BJ (cell line): ENCODE data around the gene PLXND1. TPM values are rescaled to one million over a fixed set of nuclear protein-coding genes. Genes with fewer than 3 reads are reported as not detected.
"Not testable (repeated sequence)": the region's sequence is repeated elsewhere in the genome, so short reads cannot be mapped to it uniquely, and the experiment has no call there.

Source experiments
- CTCF ChIA-PET: fragments of 350-600 bp; formaldehyde crosslinking; extraction: SDS; loops from one replicate; lab custom pipeline; 2021; ENCODE audit warnings: antibody characterized with exemption, inconsistent platforms; lab: Yijun Ruan, JAX
- POLR2A ChIA-PET: fragments of 300-600 bp; sonication (Branson Sonifier 250); formaldehyde crosslinking; extraction: SDS; loops from one replicate; lab custom pipeline; 2021; ENCODE audit warnings: antibody characterized with exemption; lab: Charles Lee
- DNase-seq: peaks from one replicate; pipeline ENCODE4 v3.0.0-alpha.2; 2011; ENCODE audit warnings: low read depth
- H3K27me3 ChIP-seq: 2 replicates; pipeline ENCODE4 v1.6.0; 2011; ENCODE audit warnings: low read length; ENCODE audit not compliant: control insufficient read depth, insufficient read depth
- H3K36me3 ChIP-seq: 2 replicates; pipeline ENCODE4 v1.5.1; 2011; ENCODE audit warnings: low read length; ENCODE audit not compliant: control insufficient read depth, insufficient read depth
- H3K4me3 ChIP-seq: 2 replicates; pipeline ENCODE4 v1.5.1; 2011; ENCODE audit warnings: low read depth, mild to moderate bottlenecking, control low read depth, low read length
- CTCF ChIP-seq: IDR thresholded peaks from 2 replicates; pipeline ENCODE4 v1.5.1; 2011; ENCODE audit warnings: low read depth, mild to moderate bottlenecking, control low read depth, inconsistent platforms, low read length, moderate library complexity; ENCODE audit not compliant: insufficient read depth
- polyA plus RNA-seq: library from polyadenylated mRNA; depleted of rRNA; stranded (reverse); fragments of >200 nt; gene quantifications from 2 replicates; pipeline ENCODE4 v1.2.3, GENCODE V29; 2011

The PLXND1 gene
- polyA plus RNA-seq, 1 experiment, result 128 TPM

- ChIA-PET POLR2A (no interaction called here), CTCF (no interaction called here)
- Histone ChIP-seq H3K4me3 (no peak overlapping the region), H3K36me3 (peaks cover 1% of the 10 kb centered on the region; the same call in 1 of the 2 replicates), H3K27me3 (no peaks in the 10 kb centered on the region)
- TF ChIP-seq CTCF, result no peak
- DNase-seq, result no peak
Observed at GRCh38 chr3:129518581-129518980, 87.9 kb downstream of the PLXND1 start.

- H3K4me3 ChIP-seq, result no peak overlapping the region
- ChIA-PET POLR2A (no interaction called here), CTCF (no interaction called here)
- H3K36me3 ChIP-seq, result peaks cover 1% of the 10 kb centered on the region; the same call in 1 of the 2 replicates
- no peak for TF ChIP-seq CTCF
- H3K27me3 ChIP-seq, result no peaks in the 10 kb centered on the region
- DNase-seq, result no peak
Observed at GRCh38 chr3:129518038-129518561, 88.4 kb downstream of the PLXND1 start.

GRCh38 chr3:129517516-129517915, 89.0 kb downstream of the PLXND1 start:
- H3K36me3 ChIP-seq, result peaks cover 1% of the 10 kb centered on the region; the same call in 1 of the 2 replicates
- no peaks in the 10 kb centered on the region for H3K27me3 ChIP-seq
- TF ChIP-seq CTCF, result no peak
- CTCF ChIA-PET, result no interaction called here
- DNase-seq, result no peak
- POLR2A ChIA-PET, result no interaction called here
- H3K4me3 ChIP-seq, result no peak overlapping the region

GRCh38 chr3:129515821-129516432, 90.5 kb downstream of the PLXND1 start:
- DNase-seq, H3K4me3 ChIP-seq, CTCF ChIA-PET, POLR2A ChIA-PET, H3K27me3 ChIP-seq, H3K36me3 ChIP-seq: not testable (repeated sequence)

- H3K36me3 ChIP-seq, DNase-seq, H3K27me3 ChIP-seq, POLR2A ChIA-PET, CTCF ChIA-PET, H3K4me3 ChIP-seq: not testable (repeated sequence)
Observed at GRCh38 chr3:129515108-129515820, 91.2 kb downstream of the PLXND1 start.

GRCh38 chr3:129514563-129514962, 91.9 kb downstream of the PLXND1 start:
- peaks cover 1% of the 10 kb centered on the region; the same call in 1 of the 2 replicates for H3K36me3 ChIP-seq
- CTCF ChIA-PET, result no interaction called here
- no peaks in the 10 kb centered on the region for H3K27me3 ChIP-seq
- no peak for DNase-seq
- POLR2A ChIA-PET, result no interaction called here
- TF ChIP-seq CTCF, result no peak
- no peak overlapping the region for H3K4me3 ChIP-seq
